B cell (primary cell): ENCODE data around the gene S100A16. TPM values are rescaled to one million over a fixed set of nuclear protein-coding genes. Genes with fewer than 3 reads are reported as not detected.

Experiments
- ATAC-seq: fragments of 200-7000 bp; cut with Tn5 transposase; one replicate; pipeline ENCODE4 v1.10.0; 2021; ENCODE audit warnings: low read depth, mild to moderate bottlenecking, moderate number of reproducible peaks, moderate library complexity
- CTCF ChIA-PET: fragments of 350-600 bp; sonication (Branson Sonifier 250); formaldehyde crosslinking; loops from one replicate; lab custom pipeline; 2021; ENCODE audit warnings: antibody characterized with exemption, inconsistent platforms; lab: Charles Lee
- POLR2A ChIA-PET: fragments of 350-600 bp; sonication (Branson Sonifier 250); formaldehyde crosslinking; loops from one replicate; lab custom pipeline; 2021; ENCODE audit warnings: antibody characterized with exemption; lab: Charles Lee
- DNase-seq: peaks from one replicate; pipeline ENCODE4 v3.0.0; 2013
- H2AFZ ChIP-seq: 2 replicates; pipeline ENCODE4 v1.6.1; 2012; ENCODE audit warnings: mild to moderate bottlenecking, low read depth, low read length; ENCODE audit not compliant: insufficient read depth, poor library complexity, severe bottlenecking
- H3K27ac ChIP-seq, 2 donors: 1 replicate in 1 of 2; 2 replicates in 1 of 2; pipeline ENCODE4 v1.5.1; 2012 to 2013; ENCODE audit warnings: low read length in 2 of 2, mild to moderate bottlenecking in 2 of 2, moderate library complexity in 1 of 2
- H3K27me3 ChIP-seq, 4 experiments: fragments of 200-600 bp in 1 of 4; sonication (generic) in 1 of 4; replicated peaks in 1 of 4; 1 replicate in 2 of 4; 2 replicates in 2 of 4; pipeline versions ENCODE4 v1.6.1 to v1.7.0; 2013 to 2016; ENCODE audit warnings: low read length in 3 of 4, mild to moderate bottlenecking in 2 of 4, mixed read lengths in 1 of 4, moderate library complexity in 1 of 4; ENCODE audit not compliant: insufficient read depth in 4 of 4, control insufficient read depth in 3 of 4; ENCODE audit errors: control extremely low read depth in 1 of 4
- H3K36me3 ChIP-seq, 2 experiments: replicated peaks in 1 of 2; 1 replicate in 1 of 2; 2 replicates in 1 of 2; pipeline versions ENCODE4 v1.6.1 to v1.7.1; 2013; ENCODE audit warnings: low read length in 1 of 2; ENCODE audit not compliant: insufficient read depth in 2 of 2, control insufficient read depth in 1 of 2; ENCODE audit errors: control extremely low read depth in 1 of 2, extremely low read depth in 1 of 2
- H3K4me1 ChIP-seq, 2 donors: fragments of 200-600 bp in 1 of 2; sonication (generic) in 1 of 2; 1 replicate in 1 of 2; 2 replicates in 1 of 2; pipeline versions ENCODE4 v1.5.1 to v1.6.1; 2013 to 2017; ENCODE audit warnings: low read length in 2 of 2; ENCODE audit not compliant: control insufficient read depth in 2 of 2, insufficient read depth in 2 of 2
- H3K4me2 ChIP-seq: replicated peaks from 2 replicates; pipeline ENCODE3; 2012; ENCODE audit warnings: mild to moderate bottlenecking, low read depth, low read length; ENCODE audit not compliant: poor library complexity, severe bottlenecking
- H3K4me3 ChIP-seq, 5 experiments: fragments of 200-600 bp in 1 of 5; sonication (generic) in 1 of 5; 1 replicate in 3 of 5; 2 replicates in 2 of 5; pipeline versions ENCODE4 v1.5.1 to v1.7.0; 2011 to 2016; ENCODE audit warnings: low read length in 4 of 5, mild to moderate bottlenecking in 4 of 5, low read depth in 2 of 5, control low read depth in 1 of 5, moderate library complexity in 1 of 5; ENCODE audit not compliant: insufficient read depth in 1 of 5; ENCODE audit errors: control extremely low read depth in 1 of 5, extremely low read depth in 1 of 5
- H3K79me2 ChIP-seq: fragments of 200-600 bp; sonication (generic); one replicate; pipeline ENCODE4 v1.6.0; 2016; ENCODE audit warnings: low read length; ENCODE audit not compliant: control insufficient read depth, insufficient read depth
- H3K9ac ChIP-seq: fragments of 200-600 bp; sonication (generic); 2 replicates; pipeline ENCODE4 v1.6.1; 2017; ENCODE audit warnings: mild to moderate bottlenecking, low read length, moderate library complexity
- H3K9me3 ChIP-seq, 3 donors: one replicate each; pipeline versions ENCODE4 v1.6.1 to v1.7.1; 2013; ENCODE audit warnings: low read length in 2 of 3; ENCODE audit not compliant: control insufficient read depth in 2 of 3, insufficient read depth in 1 of 3; ENCODE audit errors: control extremely low read depth in 1 of 3
- H4K20me1 ChIP-seq: 2 replicates; pipeline ENCODE4 v1.6.0; 2012; ENCODE audit warnings: mild to moderate bottlenecking, low read length; ENCODE audit not compliant: insufficient read depth, control insufficient read depth, poor library complexity, severe bottlenecking
- H3K27ac Mint-ChIP-seq: one replicate; pipeline ENCODE4 v1.8.0; 2021; ENCODE audit warnings: mixed read lengths
- H3K27me3 Mint-ChIP-seq: one replicate; pipeline ENCODE4 v1.8.0; 2021; ENCODE audit warnings: mixed read lengths
- H3K4me1 Mint-ChIP-seq: one replicate; pipeline ENCODE4 v1.8.0; 2021; ENCODE audit warnings: mixed read lengths
- H3K4me3 Mint-ChIP-seq: one replicate; pipeline ENCODE4 v1.8.0; 2021; ENCODE audit warnings: mixed read lengths
- H3K9me3 Mint-ChIP-seq: one replicate; pipeline ENCODE4 v1.8.0; 2022; ENCODE audit warnings: mixed read lengths; ENCODE audit not compliant: insufficient read depth
- EZH2 ChIP-seq: IDR thresholded peaks from 2 replicates; pipeline ENCODE4 v1.6.1; 2012; ENCODE audit warnings: borderline replicate concordance, low read depth, mild to moderate bottlenecking, moderate library complexity, low read length; ENCODE audit not compliant: insufficient read depth, poor library complexity, severe bottlenecking
- WGBS: methylation state at CpG from one replicate; pipeline ENCODE4 v1.1.5; 2013; ENCODE audit warnings: missing lambda C conversion rate; ENCODE audit not compliant: insufficient coverage; 5-methylcytosine and 5-hydroxymethylcytosine counted together
- intact Hi-C: fragments of 100-400 bp; cut with micrococcal nuclease; formaldehyde crosslinking; loops from one replicate; pipeline ENCODE4 v1.10.0; 2022
- polyA plus RNA-seq: library from polyadenylated mRNA; depleted of rRNA; stranded (reverse); fragments of >200 nt; gene quantifications from 2 replicates; pipeline ENCODE4 v1.2.3, GENCODE V29; 2012
- total RNA-seq, 2 donors: library from RNA; stranded (reverse); fragments of 120-200 nt in 1 of 2; gene quantifications; 1 replicate in 1 of 2; 2 replicates in 1 of 2; pipeline versions ENCODE4 v1.2.3 to v1.2.4, GENCODE V29; 2013 to 2022
- TF ChIP-seq, protein P1 (sequence below): fragments of 200-600 bp; IDR thresholded peaks from one replicate; pipeline ENCODE4 v1.8.0; 2022; ENCODE audit warnings: antibody characterized with exemption, mild to moderate bottlenecking

Gene S100A16
- total and polyA plus RNA-seq, 2 donors (not counting 1 experiment from before 2014, with no cell fraction given): not detected

DNA sequence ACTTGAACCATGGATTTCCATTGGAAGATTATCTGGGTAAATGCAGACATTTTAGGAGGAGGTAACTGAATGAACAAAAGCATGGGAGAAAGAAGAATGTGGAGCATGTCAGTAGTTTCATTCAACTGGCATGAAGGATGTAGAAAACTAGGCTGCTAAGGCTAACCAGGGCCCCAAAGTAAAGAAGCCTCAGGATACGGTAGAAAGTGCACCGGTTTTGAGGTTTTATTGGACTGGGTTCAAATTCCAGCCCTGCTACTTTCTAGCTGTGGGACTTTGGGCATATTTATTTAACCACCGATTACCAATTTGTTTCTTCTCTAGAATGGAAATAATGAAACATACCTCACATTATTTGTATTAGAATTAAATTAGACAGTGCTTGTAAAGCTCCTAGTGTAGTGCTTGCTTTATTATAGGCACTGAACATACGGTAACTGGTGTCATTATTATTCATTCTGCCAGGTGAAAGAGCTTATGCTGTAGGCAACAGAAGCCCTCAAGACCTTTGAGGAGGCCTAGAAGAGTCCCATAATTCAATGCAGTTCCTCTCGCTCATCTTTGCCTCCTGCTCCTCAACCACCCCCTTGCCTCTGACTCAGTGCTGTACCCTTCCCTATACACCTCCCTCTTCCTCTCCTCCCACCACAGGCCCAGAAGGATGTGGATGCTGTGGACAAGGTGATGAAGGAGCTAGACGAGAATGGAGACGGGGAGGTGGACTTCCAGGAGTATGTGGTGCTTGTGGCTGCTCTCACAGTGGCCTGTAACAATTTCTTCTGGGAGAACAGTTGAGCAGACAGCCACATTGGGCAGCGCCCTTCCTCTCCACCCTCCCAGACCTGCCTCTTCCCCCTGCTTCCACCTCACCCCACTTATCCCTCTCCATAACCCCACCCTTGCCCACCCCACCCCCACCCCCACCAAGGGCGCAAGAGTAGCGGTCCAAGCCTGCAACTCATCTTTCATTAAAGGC, 18.4 kb upstream of the S100A16 start:
- POLR2A ChIA-PET: no interaction called here
- Mint-ChIP-seq H3K9me3 (no peaks in the 10 kb centered on the region), H3K27ac (no peak overlapping the region), H3K27me3 (no peaks in the 10 kb centered on the region), H3K4me3 (no peak overlapping the region), H3K4me1 (peaks cover 39% of the 10 kb centered on the region)
- DNase-seq: no peak
- Histone ChIP-seq H3K27ac (no peak overlapping the region), H3K4me1 (peaks cover 18 to 50% of the 10 kb centered on the region in 2 donors), H3K9me3 (peaks cover 0 to 7% (median 0%) of the 10 kb centered on the region in 3 donors), H3K9ac (no peak overlapping the region), H3K4me2 (no peak overlapping the region), H3K4me3 (no peak overlapping the region), H3K79me2 (peaks cover 22% of the 10 kb centered on the region), H3K27me3 (peaks cover 0 to 4% (median 0%) of the 10 kb centered on the region in 4 experiments), H2AFZ (no peak overlapping the region), H3K36me3 (peaks cover 2 to 7% of the 10 kb centered on the region in 2 experiments), H4K20me1 (peaks cover 8% of the 10 kb centered on the region)
- CTCF ChIA-PET: interaction anchor here (0.8 to 1.1 kb wide), 2 partner anchors 59 to 356 kb away, joined by 3 to 4 read pairs; no protein-coding TSS in a partner anchor
- intact Hi-C loops: loop anchor here (2.0 to 10.0 kb wide), 2 partner anchors 97 to 121 kb away; partner anchors contain the start of gene S100A6
- no peak for ATAC-seq
- no peak for TF ChIP-seq EZH2
- TF ChIP-seq, protein P1, sequence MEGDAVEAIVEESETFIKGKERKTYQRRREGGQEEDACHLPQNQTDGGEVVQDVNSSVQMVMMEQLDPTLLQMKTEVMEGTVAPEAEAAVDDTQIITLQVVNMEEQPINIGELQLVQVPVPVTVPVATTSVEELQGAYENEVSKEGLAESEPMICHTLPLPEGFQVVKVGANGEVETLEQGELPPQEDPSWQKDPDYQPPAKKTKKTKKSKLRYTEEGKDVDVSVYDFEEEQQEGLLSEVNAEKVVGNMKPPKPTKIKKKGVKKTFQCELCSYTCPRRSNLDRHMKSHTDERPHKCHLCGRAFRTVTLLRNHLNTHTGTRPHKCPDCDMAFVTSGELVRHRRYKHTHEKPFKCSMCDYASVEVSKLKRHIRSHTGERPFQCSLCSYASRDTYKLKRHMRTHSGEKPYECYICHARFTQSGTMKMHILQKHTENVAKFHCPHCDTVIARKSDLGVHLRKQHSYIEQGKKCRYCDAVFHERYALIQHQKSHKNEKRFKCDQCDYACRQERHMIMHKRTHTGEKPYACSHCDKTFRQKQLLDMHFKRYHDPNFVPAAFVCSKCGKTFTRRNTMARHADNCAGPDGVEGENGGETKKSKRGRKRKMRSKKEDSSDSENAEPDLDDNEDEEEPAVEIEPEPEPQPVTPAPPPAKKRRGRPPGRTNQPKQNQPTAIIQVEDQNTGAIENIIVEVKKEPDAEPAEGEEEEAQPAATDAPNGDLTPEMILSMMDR: no peak
- WGBS: 90% methylated on average over 2 of the region's 10 CpGs
